Activated gamma-delta T cell (primary cell): ENCODE measurements around the gene CEP120.
"Not testable (repeated sequence)": the region's sequence is repeated elsewhere in the genome, so short reads cannot be mapped to it uniquely, and the experiment has no call there.

Source experiments
- DNase-seq: peaks from one replicate; lab custom pipeline; 2025; lab: John Stamatoyannopoulos, UW

The CEP120 gene

DNA sequence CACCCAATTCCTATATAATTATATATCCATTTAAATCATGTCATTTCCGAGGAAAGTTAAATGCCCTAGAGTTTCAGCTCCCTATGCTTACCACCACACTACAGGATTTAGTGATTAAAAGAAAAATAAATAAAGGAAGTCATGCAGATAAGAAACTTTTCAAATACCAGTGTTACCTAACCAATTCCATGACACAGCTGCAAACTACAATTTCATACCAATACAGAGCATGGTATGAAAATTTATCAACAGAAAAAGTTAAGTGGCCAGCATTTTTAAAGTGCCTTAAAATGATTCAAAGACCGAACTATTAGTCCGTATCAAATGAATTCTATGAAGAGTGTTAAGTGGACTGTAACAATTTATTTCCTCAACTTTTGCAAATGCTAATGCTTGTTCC, 35.9 kb downstream of the CEP120 start:
- DNase-seq = no peak

DNA sequence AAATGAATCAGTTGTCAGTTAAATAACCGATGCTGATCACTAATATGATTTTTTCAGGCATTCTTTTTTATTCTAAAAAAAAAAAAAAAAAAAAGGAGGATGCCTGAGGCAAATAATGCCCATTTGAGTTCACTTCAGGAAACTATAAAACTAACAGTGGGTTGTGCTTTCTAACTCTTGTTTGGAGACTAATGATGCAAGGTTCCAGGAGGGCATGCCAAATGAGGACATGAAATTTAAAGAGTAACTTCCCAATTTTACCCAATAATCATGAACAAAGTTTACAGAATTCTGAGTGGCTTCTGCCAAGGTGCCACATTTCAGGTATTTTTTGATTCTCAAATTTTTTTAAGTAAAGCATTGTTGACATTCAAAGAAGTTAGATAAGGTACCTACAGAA, 41.0 kb downstream of the CEP120 start:
- DNase-seq = no peak

DNA sequence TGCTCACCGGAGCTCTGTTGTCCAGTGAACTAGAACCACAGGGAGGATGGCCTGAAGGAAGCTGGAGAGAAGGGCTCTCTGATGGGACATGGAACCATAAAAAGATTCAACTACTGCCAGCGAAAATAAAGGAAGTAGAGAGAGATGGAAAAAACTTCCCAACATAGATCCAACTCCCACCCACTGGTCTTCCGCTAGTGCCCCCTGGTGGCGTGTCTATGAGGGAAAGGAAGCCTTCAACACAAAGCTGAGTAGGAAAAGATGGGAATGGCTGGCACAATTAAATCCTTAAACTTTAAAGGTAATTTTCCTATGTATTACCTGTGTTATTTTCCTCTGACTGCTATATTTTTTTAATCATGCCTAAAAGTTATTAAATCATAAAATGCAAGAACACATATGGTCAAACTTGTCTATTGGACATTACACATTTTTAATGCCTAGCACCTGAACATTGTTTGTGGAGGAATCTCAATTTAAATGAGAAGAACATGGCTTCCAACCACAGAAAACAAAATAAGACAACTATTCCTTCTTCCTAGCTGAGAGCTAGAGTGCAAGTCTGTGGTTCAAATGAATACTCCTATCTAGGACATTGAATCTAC, 51.5 kb downstream of the CEP120 start:
- no peak for DNase-seq

DNA sequence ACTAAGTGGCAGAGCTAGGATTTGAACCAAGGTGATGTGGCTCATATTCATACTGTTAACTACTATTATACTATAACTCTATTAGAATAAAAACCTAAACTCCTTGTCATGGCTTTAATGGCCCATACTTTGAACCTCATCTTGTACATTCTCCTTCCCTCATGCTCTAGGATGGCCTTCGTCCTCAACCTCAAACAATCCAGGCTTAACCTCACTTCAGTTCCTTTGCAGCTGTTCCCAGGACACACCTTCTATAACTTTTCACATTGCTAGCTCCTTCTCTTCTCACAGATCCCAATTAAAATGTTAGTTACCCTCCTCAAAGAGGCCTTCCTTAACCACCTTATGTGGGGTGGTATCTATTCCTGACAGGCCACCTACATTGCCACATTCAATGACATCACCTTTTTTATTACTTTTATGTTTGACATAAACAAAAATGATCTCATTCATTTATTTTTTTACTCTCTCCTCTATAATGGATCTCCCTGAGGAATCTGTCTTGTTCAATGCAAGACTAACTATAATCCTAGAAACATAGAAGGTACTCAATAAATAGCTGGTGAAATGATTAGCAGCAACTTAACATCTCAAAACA, 53.7 kb downstream of the CEP120 start:
- DNase-seq = no peak

DNA sequence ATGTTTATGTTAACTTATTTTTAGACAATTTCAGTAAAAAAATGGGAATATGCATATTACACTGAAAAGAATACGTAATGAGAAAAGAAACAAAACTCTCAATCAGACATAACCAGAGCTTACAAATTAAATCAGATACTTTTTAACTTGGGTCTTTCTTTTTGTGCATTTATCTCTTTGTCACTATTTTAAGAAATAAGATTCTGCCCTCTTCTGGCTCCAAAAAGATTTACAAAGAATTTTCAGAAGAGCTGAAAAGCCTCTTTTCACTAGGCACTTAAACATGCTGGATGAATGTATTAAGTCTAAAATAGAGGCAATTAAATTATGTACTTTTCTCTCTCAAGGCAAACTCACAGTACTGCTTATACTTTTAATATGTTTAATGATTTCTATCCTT, 55.5 kb downstream of the CEP120 start:
- DNase-seq = no peak

DNA sequence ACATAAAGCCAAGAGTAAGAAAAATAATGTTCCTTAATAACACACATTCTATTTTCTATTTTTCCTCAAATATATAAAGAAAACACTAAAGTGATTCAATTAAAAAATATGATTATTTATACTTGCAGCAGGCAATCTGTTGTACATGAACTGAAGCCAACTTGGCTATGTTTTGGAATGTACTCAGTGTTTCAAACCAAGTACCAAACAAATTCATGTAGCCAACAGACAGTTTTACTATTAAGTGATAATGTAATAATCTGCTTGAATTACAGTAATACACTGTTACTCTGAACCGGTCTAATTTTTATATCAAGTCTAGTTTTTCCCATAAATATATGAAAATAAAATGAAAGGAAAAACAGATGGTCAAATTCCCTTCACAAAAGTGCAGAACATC, 58.0 kb downstream of the CEP120 start:
- DNase-seq = no peak

DNA sequence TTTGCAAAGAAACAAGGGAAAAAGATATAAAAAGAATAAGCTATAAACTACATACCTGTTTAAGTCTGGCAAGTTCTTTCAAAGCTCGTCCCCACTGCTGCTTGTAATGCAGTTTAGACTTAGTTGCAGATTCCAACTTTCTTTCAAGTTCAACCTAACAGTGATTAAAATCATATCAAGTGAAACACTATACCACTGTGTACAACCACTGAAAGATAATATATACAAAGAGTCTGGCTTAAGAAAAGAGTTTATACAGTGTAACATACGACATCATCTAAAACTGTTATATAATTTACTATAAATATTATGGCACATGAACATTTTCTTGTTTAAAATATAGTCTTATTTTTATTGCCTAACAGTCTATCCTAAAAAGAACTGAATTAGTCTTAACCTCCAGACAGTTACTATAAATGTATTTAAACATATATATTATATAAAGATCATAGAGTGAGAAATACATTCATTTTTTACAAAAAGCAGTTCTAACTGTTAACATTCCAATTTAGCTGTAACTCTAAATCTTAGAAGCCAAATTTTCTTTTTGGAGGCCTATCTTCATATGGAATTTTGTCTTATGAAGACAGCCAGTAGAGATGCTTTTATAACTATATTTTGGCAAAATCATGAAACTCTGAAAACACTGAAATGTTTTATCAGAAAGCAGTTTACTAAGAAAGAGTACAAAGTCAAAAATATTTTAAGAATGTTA, 58.6 kb downstream of the CEP120 start:
- no peak for DNase-seq

DNA sequence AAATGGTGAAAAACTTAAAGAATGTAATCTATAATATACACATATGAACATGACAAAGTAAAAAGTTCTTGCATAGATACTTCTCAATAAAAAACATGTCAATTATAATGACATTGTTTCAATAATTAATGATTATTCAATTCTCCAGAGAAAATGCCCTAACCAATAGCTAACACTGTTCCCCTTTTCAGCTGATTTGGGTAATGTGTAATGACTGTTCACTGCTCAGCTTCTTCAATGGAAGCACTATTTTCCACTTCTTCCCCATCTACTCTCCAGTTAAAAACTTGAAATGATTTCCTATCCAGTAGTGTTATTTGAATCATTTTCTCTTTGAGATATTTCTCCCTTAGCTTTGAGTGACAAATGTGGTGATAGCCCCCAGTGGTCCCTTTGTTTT, 62.3 kb downstream of the CEP120 start:
- DNase-seq = no peak

DNA sequence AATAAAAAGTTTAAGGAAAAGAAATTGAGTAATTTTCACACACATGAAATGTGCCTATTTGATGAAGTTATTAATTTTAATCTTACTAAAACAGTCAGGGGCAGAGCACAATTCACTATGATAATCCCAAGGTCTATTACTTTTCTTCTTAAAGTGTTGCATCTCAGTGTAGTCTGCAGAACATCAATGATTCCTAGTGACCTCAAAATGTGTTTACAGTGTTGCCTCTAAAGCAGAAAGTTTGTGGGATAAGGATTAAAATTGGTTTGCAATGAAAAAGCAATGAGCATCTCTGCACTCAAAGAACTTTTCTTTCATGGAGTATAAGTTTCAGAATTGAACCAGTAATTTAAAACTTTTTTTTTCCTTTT, 63.0 kb downstream of the CEP120 start:
- DNase-seq = no peak

DNA sequence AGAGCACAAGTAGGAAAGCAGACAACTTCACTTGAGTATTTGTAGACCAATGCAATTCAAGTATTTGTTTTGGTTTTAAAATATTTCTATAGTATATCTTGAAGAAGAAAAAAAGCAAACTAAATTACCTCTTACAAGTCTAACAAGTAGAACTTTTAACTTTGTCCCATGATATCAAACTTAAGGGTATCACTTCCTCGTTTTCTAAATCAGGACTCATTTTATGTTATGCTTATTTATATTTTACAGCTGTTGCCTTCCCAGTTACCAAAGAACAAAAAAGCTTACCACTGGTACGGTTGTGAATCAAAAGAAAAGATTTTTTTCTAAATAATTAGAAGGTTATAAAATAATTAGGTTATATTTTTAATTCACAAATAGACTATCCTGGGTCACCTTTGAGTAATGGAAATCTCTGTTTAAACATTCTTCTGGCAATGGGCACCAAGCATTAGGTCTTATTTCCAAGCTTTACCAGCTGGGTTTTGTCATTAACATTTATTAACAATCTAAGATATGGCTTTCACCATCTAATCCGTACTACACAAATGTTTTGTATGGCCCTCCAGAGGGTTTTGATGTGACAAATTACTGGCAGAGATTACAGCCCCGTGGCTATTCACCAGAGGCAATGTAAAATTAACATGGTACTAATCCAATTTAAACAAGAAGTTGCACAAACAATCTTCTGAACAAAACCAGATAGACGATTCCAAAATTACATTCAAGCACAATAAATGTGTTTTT, 63.6 kb downstream of the CEP120 start:
- DNase-seq = no peak

DNA sequence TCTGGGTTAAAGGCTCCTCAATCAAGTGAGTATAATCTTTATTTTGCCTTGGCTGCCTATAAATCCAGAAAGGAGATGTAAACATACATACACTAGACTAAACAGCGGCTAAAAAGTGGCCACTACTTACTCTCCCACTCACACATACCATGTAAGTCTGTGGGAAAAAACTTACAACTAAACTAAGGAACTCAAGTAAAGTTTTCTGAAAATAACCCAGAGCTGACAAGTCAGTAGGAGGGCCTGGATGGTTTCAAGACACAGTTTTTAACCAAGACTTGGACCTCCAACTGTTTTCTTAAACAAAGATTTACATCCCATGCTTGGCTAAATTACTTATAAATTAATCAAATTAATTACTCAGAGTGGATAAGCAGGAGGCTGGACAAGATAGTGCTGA, 64.5 kb downstream of the CEP120 start:
- no peak for DNase-seq

DNA sequence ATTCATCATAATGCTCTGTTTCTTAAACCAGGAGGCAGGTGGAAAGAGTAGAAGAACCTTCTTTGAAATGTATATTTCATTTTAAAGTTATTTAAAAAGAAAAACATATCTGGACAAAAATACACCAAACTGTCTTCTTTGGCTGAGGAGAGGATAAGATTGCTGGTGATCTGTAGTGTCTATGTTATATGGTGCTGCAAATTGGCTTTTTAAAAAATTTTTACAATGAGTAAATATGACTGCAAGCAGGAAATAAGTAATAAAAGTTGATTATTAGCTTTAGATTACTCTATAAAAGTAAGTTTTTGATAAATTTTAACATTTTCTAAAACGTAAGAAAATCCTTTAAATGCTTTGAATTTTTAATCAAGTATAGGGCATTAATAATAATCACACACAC, 64.9 kb downstream of the CEP120 start:
- no peak for DNase-seq

DNA sequence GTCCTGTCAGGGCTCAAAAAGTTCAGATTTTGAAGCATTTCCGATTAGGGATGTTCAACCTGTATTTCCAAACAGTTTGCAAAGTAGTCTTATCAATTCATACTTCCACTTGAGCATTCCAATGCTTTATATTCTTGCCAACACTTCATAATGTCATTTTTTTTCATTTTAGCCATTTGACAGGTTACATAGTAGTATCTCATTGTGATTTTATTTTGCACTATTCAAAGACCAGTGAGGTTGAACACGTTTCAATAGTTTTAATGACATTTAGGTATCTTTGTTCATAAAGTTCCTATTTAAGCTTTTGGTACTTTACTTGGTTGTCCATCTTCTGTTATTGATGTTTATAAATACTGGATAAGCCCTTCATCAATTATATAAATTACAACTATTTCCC, 71.4 kb downstream of the CEP120 start:
- no peak for DNase-seq

DNA sequence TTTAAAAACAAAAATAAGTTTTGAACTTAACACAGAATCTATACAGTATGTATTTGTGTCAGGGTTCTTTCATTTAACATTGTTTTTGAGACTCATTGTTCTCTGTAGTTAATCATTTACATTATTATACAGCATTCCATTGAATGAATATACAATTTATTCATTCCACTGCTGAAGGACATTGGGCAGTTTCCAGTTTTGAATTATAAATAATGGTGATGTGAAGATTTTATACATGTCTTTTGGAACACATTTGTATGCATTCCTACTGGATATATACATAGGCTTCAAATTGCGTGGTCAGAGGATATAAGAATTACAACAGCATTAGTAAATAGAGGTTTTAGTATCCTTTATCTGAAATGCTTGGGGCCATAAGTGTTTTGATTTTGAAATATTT, 72.0 kb downstream of the CEP120 start:
- no peak for DNase-seq

DNA sequence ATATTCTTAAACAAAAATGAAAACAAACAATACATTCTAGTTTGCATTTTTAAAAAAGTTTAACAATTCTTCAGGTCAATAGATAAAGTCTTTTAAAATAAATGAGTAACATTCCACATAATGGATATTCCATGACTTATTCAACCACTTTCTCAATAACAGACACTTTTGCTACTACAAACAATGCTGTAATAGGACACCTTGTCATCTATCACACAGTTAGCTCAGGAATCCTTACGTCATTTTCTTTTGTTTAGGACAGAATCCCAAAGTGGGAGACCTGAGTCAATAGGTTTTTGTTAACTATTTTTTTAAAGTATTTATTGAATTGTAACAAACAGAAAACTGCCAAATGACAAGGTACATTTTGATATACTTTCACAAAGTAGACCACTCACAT, 72.5 kb downstream of the CEP120 start:
- DNase-seq = no peak

DNA sequence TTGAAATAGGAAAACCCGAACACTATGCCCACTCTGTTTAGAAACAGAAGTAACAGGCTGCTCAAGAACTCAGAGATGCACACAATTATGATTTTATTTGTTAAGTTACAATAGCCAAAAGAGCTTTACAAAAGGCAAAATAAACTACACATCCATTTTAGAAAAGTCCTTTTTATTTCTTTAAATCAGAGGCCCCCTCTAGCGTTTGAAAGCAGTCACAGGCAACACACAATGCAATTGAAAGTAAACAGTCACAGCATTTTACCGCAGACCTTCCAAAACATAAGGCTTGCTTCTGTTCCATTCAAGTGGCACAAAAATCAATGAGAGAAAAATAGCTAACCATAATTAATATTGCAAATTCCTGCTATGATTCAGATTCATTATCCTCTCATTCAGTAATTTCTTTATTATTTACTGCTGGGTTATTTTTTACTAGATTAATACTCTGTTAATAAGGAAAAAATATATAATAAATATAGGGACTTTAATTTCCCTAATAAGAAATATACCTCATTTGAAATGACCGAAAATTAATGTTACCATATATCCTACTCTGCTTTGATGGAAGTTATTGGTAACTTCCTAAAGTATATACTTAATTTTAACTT, 78.3 kb downstream of the CEP120 start:
- no peak for DNase-seq

DNA sequence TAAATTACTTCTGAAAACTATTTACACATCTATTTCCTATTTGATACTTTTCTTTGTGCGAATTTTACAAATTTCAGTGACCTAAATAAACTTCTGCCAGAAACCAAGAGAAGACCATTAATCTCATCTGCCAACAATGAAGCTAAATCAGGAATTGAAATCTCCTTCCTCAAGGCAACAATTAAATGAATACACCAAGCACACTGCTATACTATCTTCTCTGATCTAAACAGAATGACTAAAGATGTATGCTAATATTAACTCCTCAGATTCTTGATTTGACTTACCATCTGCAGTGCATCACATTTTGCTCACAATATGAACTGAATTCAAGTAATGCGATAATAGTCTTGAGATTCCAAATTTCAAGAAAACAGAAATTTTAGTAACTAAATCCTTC, 82.3 kb downstream of the CEP120 start:
- DNase-seq = no peak

DNA sequence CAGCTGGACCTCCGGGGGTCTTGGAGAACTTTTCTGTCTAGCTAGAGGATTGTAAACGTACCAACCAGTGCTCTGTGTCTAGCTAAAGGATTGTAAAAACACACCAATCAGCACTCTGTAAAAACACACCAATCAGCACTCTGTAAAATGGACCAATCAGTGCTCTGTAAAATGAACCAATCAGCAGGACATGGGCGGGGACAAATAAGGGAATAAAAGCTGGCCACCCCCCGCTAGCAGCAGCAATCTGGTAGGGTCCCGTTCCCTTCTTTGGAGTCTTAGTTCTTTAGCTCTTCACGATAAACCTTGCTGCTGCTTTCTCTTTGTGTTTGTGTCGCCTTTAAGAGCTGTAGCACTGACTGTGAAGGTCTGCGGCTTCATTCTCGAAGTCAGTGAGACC, 114.8 kb downstream of the CEP120 start:
- DNase-seq = not testable (repeated sequence)

DNA sequence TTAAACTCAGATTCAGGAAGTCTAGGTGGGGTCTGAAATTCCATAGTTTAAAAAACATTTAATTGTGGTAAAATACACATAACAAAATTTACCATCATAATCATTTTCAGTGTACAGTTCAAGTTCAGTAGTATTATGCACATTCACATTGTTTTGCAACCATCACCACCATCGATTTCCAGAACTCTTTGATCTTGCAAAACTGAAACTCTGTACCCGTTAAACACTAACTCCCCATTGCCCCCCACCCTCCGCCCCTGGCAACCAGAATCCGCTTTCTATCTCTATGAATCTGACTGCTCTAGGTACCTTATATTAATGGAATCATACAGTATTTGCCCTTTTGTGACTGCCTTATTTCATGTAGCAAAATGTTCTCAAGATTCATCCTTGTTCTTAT, 117.5 kb downstream of the CEP120 start:
- no peak for DNase-seq

DNA sequence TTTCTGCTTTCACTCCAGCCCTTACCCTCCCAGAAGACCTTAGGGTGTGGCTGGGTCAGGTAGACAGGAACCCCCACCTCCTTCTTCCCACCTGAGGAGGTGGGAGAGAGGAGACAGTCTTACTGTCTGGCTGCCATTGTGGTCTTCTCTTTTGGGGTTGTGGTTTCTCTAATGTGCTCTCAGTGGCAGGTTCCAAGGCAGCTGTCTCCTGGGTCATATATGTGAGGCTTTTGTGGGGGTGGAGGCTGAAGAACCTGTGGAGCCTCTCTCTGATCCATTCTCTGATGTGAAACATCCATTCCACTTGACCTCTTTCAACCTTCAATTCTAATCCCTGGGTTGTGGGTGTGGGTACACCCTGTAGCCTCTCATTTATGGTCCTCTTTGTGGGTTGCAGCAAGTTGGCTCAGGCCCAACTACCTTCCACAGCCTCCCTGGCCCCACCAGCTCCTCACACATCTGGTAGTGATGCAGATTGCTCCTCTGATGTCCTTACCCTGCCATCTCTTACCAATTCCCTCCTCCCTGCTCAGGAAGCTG, 118.4 kb downstream of the CEP120 start:
- no peak for DNase-seq

DNA sequence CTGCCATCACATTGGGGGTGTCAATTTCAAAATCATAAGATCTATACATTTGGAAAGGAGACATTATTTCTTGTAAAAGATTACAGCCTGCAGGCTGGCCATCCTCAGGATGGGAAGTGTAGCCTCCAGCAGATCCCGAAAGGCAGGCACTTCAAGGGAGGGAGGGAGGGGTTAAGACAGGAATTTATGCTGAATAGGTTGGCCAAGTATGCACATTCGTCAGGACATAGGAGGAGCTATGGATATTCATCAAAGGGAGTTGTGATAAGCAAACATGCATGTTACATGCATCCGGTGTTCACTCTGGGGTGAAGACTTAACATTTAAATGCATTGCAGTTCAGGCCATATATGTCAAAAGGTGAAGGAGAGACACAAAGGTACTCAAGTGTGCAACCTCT, 119.4 kb downstream of the CEP120 start:
- DNase-seq = no peak

DNA sequence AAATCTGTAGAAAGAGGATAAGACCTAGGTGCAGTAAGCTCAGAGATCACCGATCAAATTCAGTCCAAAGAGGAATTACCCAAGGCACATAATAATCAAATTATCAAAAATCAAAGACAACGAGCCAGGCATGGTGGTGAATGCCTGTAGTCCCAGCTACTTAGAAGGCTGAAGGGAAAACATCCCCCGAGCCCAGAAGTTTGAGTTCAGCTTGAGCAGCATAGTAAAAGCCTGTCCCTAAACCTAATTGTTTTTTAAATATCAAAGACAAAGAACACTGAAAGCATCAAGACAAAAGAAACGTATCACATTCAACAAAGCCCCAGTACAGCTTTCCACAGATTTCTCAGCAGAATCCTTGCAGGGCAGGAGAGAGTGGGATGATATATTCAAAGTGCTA, 122.9 kb downstream of the CEP120 start:
- DNase-seq = no peak
